Activated CD4-positive, alpha-beta T cell treated with anti-CD3 and anti-CD28 coated beads, Interleukin-2, amount 10 ng/mL, durations not matched to agents 7 days and 5 days (primary cell): ENCODE data around the gene RMI1. TPM values are rescaled to one million over a fixed set of nuclear protein-coding genes. Genes with fewer than 3 reads are reported as not detected.
"Not testable (repeated sequence)": the region's sequence is repeated elsewhere in the genome, so short reads cannot be mapped to it uniquely, and the experiment has no call there.

Experiments
- CTCF ChIA-PET: fragments of 350-600 bp; sonication (Branson Sonifier 250); formaldehyde crosslinking; loops from one replicate; lab custom pipeline; 2021; ENCODE audit warnings: antibody characterized with exemption; lab: Charles Lee
- POLR2A ChIA-PET: fragments of 350-600 bp; sonication (Branson Sonifier 250); formaldehyde crosslinking; loops from one replicate; lab custom pipeline; 2021; ENCODE audit warnings: antibody characterized with exemption; lab: Charles Lee
- DNase-seq: peaks from one replicate; pipeline ENCODE4 v3.0.0-alpha.2; 2020
- H3K27ac Mint-ChIP-seq: one replicate; pipeline ENCODE4 v1.8.0; 2021; ENCODE audit warnings: mild to moderate bottlenecking, moderate library complexity, mixed read lengths
- H3K27me3 Mint-ChIP-seq: one replicate; pipeline ENCODE4 v1.8.0; 2021; ENCODE audit warnings: mixed read lengths
- H3K36me3 Mint-ChIP-seq: one replicate; pipeline ENCODE4 v1.8.0; 2021; ENCODE audit warnings: low read depth, mixed read lengths
- H3K4me1 Mint-ChIP-seq: one replicate; pipeline ENCODE4 v1.8.0; 2021; ENCODE audit warnings: mixed read lengths
- H3K4me3 Mint-ChIP-seq: one replicate; pipeline ENCODE4 v1.8.0; 2021; ENCODE audit warnings: mild to moderate bottlenecking, moderate library complexity, mixed read lengths
- H3K9me3 Mint-ChIP-seq: one replicate; pipeline ENCODE4 v1.8.0; 2021; ENCODE audit warnings: mixed read lengths
- total RNA-seq, 2 experiments: library from RNA; stranded (reverse); gene quantifications; one replicate each; pipeline ENCODE4 v1.2.3, GENCODE V29; 2021

The RMI1 gene
- total RNA-seq = 10 to 100 TPM; 21.2 to 27.8 TPM

DNA sequence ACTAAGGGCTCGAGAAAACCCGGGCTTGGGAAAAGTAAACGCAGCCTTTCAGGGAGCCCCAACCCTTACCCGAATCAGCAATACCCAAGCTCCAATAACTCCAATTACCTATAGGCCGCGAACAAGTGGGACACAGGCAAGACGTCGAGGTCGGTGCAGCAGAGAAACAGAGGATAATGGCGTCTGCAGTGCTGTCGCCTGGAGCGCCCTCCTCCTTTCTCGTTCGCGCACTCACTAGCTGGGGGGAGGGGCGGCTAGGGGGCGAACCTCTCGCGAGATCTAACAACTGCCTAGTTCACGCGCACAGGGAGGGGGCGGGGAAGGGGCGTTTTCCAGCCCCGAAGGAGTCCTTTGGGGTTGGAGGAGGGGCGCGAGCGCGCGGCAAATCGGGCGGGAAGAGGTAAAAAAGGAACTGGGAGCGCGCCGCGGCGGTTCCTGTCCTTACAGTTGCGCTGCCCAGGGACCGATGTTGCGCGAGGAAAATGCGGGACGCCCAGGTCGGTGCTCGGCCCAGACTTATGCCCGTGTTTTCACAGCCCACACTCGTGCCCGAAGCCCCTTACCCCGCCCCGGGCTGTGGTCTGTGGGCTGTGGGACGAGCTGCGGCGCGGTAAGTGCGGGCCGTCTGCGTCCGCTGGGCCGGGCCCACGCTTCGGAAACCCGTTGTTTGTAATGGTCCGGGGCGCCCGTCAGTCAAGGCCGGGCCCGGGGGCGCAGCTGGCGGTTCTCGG, at the start of gene RMI1:
Gene RMI1, plus strand, starts transcription at position 411 of the 731 bp plus-strand sequence. CDS start 20,182 bp downstream, outside the sequence.
- Mint-ChIP-seq H3K4me1 (peaks cover 47% of the 10 kb centered on the region), H3K36me3 (peaks cover 48% of the 10 kb centered on the region), H3K27ac (peak within 1 kb of the TSS; percentile 98), H3K4me3 (peak within 1 kb of the TSS; percentile 93), H3K9me3 (no peaks in the 10 kb centered on the region), H3K27me3 (no peaks in the 10 kb centered on the region)
- peak; percentile 99 for DNase-seq
- ChIA-PET POLR2A (interaction anchor here (0.6 to 1.0 kb wide), 5 partner anchors 24 to 313 kb away, joined by 3 to 4 read pairs (median 3); a partner anchor contains a TSS), CTCF (interaction anchor here (0.6 to 1.9 kb wide), 8 partner anchors 16 to 401 kb away, joined by 3 to 8 read pairs (median 4); a partner anchor contains a TSS)

DNA sequence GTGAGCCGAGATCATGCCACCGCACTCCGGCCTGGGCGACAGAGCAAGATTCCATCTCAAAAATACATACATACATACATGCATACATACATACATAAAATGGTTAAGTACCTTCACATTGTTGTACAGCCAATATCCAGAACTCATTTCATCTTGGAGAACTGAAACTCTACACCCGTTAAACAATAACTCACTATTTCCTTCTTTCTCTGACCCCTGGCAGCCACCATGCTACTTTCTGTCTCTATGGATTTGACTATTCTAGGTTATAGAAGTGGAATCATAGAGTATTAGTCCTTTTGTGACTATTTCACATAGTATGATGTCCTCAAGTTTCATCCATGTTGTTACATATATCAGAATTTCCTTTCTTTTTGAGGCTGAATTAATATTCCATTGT, 49.7 kb upstream of the RMI1 start:
- POLR2A ChIA-PET = no interaction called here
- DNase-seq = no peak
- Mint-ChIP-seq H3K36me3 (no peaks in the 10 kb centered on the region), H3K27ac (no peak overlapping the region), H3K4me1 (peaks cover 12% of the 10 kb centered on the region), H3K9me3 (no peaks in the 10 kb centered on the region), H3K27me3 (no peaks in the 10 kb centered on the region), H3K4me3 (no peak overlapping the region)
- CTCF ChIA-PET = interaction anchor here (1.9 kb wide), 1 partner anchor 9 kb away, joined by 7 read pairs; the partner anchor contains the start of gene KIF27

DNA sequence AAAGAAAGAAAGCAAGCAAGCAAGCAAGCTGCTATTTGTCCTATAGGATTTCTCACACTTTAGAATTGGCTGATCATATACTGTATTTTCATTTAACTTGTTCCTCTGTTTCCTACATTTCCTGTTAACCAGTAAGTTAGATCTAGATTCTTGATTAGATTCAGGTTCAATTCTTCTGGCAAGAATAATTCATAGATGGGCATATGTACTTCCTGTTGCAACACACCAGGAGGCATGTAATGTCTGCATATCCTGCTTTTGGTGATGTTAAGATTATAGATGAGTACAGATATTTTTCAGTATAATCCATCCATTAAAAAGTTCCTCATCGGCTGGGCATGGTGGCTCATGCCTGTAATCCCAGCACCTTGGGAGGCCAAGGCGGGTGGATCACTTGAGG, 48.6 kb upstream of the RMI1 start:
- no peak for DNase-seq
- POLR2A ChIA-PET = no interaction called here
- Mint-ChIP-seq H3K27ac (no peak overlapping the region), H3K4me3 (no peak overlapping the region), H3K27me3 (no peaks in the 10 kb centered on the region), H3K4me1 (peaks cover 12% of the 10 kb centered on the region), H3K36me3 (no peaks in the 10 kb centered on the region), H3K9me3 (no peaks in the 10 kb centered on the region)
- CTCF ChIA-PET = interaction anchor here (1.2 kb wide), 1 partner anchor 11 kb away, joined by 4 read pairs; the partner anchor contains the start of gene KIF27

DNA sequence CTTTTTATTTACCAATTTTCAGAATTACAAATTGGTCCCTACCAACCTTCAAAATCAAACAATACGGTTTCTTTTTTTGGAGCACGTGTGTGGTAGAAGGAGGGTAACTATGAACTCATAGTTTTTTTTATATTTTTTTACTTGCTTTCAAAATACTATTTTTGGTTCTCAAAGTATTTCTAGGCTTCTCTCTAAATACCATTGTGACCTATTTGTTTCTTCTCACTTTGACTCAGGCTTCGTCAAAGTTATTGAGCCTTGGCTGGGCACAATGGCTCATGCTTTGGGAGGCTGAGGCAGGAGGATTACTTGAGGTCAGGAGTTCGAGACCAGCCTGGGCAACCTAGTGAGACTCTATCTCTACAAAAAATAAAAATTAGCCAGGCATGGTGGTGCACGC, 47.8 kb upstream of the RMI1 start:
- no peaks in the 10 kb centered on the region for H3K9me3 Mint-ChIP-seq
- H3K36me3 Mint-ChIP-seq = no peaks in the 10 kb centered on the region
- DNase-seq = no peak
- CTCF ChIA-PET = interaction anchor here (1.4 kb wide), 1 partner anchor 10 kb away, joined by 4 read pairs; no protein-coding TSS in a partner anchor
- H3K4me3 Mint-ChIP-seq = no peak overlapping the region
- H3K27me3 Mint-ChIP-seq = no peaks in the 10 kb centered on the region
- POLR2A ChIA-PET = no interaction called here
- peaks cover 12% of the 10 kb centered on the region for H3K4me1 Mint-ChIP-seq
- no peak overlapping the region for H3K27ac Mint-ChIP-seq

DNA sequence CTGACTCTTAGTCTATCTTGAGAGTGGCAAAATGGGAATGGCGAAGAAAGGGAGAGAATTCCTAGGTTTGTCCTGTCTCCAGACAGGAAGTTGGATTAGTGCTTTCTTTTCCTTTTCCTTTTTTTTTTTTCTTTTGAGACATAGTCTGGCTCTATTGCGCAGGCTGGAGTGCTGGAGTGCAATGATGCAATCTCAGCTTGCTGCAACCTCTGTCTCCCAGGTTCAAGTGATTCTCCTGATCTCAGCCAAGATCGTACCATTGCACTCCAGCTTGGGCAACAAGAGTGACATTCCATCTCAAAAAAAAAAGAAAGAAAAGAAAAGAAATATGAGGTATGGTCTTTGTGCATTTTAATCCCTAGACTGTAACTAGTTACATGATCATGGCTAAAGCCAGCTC, 46.8 kb upstream of the RMI1 start:
- ChIA-PET POLR2A (no interaction called here), CTCF (interaction anchor here (0.6 to 1.4 kb wide), 2 partner anchors 9 to 326 kb away, joined by 3 to 4 read pairs; no protein-coding TSS in a partner anchor)
- no peak overlapping the region for H3K27ac Mint-ChIP-seq
- no peaks in the 10 kb centered on the region for H3K9me3 Mint-ChIP-seq
- no peak overlapping the region for H3K4me3 Mint-ChIP-seq
- H3K36me3 Mint-ChIP-seq = no peaks in the 10 kb centered on the region
- no peak for DNase-seq
- no peaks in the 10 kb centered on the region for H3K27me3 Mint-ChIP-seq
- peaks cover 12% of the 10 kb centered on the region for H3K4me1 Mint-ChIP-seq

DNA sequence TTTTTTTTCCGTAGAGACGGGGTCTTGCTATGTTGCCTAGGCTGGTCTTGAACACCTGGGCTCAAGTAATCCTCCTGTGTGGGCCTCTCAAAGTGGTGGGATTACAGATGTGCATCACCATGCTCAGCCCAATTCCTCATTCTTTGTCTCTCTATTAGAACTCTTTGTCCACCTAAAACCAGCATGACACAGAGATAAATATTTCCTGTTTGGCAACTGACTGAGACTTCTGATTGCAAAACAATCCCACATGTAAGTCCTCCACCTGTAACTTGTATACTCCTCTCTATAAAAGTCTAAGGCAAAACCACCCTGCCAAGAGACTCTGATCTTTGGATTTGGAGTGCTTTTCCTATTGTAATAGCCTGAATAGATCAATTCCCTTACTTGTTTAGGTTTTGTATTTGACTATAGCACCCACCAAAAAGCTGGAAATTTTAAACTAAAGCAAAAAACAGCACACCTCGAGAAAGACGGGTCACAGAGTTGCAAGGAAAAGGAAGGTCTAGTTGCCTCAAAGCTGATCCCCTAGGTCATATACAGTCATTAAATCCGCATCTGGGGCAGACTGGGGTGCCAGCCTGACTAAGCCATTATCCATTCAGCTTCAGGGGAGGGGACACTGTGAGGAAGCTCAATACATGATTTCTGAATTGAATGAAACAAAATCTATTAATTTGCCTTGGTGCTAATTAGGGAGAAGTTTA, 45.9 kb upstream of the RMI1 start:
- no peak overlapping the region for H3K4me3 Mint-ChIP-seq
- H3K9me3 Mint-ChIP-seq = no peaks in the 10 kb centered on the region
- ChIA-PET POLR2A (no interaction called here), CTCF (interaction anchor here (1.1 kb wide), 1 partner anchor 22 kb away, joined by 4 read pairs; a partner anchor contains a TSS)
- DNase-seq = no peak
- H3K27me3 Mint-ChIP-seq = no peaks in the 10 kb centered on the region
- no peak overlapping the region for H3K27ac Mint-ChIP-seq
- peaks cover 12% of the 10 kb centered on the region for H3K4me1 Mint-ChIP-seq
- H3K36me3 Mint-ChIP-seq = peaks cover 3% of the 10 kb centered on the region

DNA sequence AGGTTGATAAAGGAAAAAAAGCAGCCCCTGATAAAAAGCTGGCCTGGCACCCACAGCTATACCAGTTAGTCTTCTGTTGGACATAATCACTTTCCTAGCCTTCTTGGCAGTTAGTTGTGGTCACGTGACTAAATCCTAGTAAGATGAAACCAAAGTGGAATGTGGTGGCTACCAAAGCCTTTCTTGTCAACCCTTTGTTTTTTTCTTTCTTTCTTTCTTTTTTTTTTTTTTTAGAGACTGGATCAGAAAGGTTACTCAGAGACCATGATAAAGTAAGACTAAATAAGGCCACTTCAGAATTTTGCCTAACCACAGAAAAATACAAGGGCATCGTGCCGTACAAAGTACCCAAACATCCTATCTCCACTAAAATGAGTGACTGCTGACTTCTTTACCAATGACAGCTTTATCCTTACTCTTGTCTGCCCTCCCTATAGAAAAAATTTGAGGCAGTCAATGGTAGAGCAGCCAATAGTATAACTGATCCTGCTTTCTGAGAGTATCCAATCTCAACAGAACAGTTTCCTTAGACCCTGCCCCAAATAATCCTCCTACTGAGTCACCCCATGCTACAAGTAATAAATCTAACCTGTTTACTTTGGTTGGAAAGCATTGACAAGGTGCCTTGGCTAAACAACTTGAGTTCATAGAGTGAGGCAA, 45.2 kb upstream of the RMI1 start:
- Mint-ChIP-seq H3K4me1 (peaks cover 12% of the 10 kb centered on the region), H3K36me3 (peaks cover 3% of the 10 kb centered on the region), H3K9me3 (no peaks in the 10 kb centered on the region), H3K27me3 (no peaks in the 10 kb centered on the region), H3K4me3 (no peak overlapping the region), H3K27ac (no peak overlapping the region)
- ChIA-PET POLR2A (no interaction called here), CTCF (interaction anchor here (1.1 kb wide), 1 partner anchor 21 kb away, joined by 4 read pairs; a partner anchor contains a TSS)
- no peak for DNase-seq

DNA sequence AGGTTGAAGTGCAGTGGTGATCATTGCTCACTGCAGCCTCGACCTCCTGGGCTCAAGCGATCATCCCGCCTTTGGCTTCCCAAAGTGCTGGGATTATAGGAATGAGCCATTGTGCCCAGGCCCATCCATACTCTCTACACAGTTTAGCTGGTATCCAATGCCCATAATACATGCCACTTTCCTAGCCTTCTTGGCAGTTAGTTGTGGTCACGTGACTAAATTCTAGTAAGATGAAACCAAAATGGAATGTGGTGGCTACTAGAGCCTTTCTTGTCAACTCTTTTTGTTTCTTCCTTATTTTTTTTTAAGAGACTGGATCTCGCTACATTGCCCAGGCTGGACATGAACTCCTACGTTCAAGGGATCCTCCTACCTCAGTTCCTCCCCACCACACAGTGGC, 44.1 kb upstream of the RMI1 start:
- DNase-seq = no peak
- Mint-ChIP-seq H3K9me3 (no peaks in the 10 kb centered on the region), H3K4me3 (no peak overlapping the region), H3K27ac (no peak overlapping the region), H3K27me3 (no peaks in the 10 kb centered on the region), H3K4me1 (peaks cover 9% of the 10 kb centered on the region), H3K36me3 (peaks cover 6% of the 10 kb centered on the region)
- POLR2A ChIA-PET = no interaction called here
- CTCF ChIA-PET = interaction anchor here (1.2 to 1.8 kb wide), 4 partner anchors 15 to 368 kb away, joined by 3 to 6 read pairs (median 4); partner anchors contain the start of gene KIF27

DNA sequence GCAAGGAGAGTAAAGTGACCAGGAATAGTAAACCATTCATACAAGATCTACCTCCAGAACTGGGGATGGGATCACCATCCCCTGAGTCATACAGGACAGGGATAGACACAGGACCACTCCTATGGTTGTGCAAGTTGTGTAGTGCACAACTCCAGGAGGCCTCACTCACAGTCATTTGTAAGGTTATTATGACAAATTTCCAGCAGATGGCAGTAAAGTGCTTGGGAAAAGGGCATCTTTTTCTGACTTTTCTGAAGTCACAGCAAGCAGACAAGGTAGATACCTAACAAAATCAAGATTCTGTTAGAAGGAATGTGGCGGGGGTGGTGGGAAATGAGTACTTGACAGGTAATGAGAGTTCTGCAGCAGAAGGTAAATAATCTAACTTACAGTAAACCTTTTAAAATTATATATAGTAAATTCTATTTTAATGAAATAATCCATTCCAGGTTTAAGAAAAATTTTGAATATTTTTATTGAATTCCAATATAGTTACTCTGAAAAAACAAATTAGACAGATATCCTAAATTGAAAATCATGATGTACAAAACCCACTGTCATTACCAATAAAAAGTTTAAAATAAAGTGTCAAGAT, 42.6 kb upstream of the RMI1 start:
- POLR2A ChIA-PET = no interaction called here
- Mint-ChIP-seq H3K27me3 (no peaks in the 10 kb centered on the region), H3K27ac (no peak overlapping the region), H3K9me3 (no peaks in the 10 kb centered on the region), H3K36me3 (peaks cover 13% of the 10 kb centered on the region), H3K4me3 (no peak overlapping the region), H3K4me1 (no peaks in the 10 kb centered on the region)
- CTCF ChIA-PET = interaction anchor here (0.5 to 1.8 kb wide), 7 partner anchors 10 to 390 kb away, joined by 3 to 6 read pairs (median 3); partner anchors contain the start of genes KIF27 and RMI1
- peak; percentile 55 for DNase-seq

DNA sequence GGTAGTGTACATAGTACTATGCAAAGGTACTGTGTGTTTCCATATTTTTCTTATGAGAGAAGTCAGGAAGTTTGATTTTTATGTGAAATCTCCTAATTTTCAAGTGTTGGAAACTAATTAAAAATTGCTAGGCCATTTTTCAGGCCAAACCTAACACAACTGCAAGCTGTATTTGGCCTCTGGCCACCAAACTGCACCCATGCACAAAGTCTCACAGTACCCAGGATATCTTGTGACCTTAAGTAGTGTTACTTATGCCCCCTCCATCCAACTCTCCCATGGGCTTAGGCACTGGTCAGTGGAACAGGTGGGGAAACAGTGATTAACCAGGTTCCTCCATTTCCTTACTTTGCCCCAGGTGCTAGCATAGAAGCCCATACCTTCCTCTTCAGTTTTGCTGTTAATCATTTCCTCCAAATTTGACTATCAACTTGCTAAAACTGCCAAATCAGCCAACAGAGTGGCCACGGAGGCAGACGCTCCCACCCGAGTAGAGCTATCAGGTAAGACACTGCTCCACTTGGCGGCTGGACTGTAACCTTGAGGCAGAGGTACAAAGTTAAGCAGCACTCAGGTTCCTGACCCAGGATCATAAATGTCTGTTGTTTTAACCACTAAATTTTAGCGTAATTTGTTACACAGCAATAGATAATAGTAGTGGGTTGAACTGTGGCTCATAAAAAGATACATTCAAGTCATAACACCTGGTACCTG, 39.9 kb upstream of the RMI1 start:
- no peaks in the 10 kb centered on the region for H3K27me3 Mint-ChIP-seq
- no peak for DNase-seq
- no peaks in the 10 kb centered on the region for H3K4me1 Mint-ChIP-seq
- H3K36me3 Mint-ChIP-seq = peaks cover 21% of the 10 kb centered on the region
- H3K27ac Mint-ChIP-seq = no peak overlapping the region
- H3K9me3 Mint-ChIP-seq = no peaks in the 10 kb centered on the region
- POLR2A ChIA-PET = interaction anchor here (0.5 to 0.6 kb wide), 2 partner anchors 459 to 573 kb away, joined by 3 to 4 read pairs; no protein-coding TSS in a partner anchor
- H3K4me3 Mint-ChIP-seq = no peak overlapping the region
- CTCF ChIA-PET = interaction anchor here (1.7 kb wide), 1 partner anchor 11 kb away, joined by 6 read pairs; no protein-coding TSS in a partner anchor

DNA sequence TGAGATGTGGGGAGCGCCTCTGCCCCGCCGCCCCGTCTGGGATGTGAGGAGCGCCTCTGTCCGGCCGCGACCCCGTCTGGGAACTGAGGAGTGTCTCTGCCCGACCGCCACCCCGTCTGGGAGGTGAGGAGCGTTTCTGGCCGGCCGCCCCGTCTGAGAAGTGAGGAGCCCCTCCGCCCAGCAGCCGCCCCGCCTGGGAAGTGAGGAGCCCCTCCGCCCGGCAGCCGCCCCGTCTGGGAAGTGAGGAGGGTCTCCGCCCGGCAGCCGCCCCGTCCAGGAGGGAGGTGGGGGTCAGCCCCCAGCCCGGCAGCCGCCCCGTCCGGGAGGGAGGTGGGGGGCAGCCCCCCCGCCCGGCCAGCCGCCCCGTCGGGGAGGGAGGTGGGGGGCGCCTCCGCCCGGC, 32.5 kb upstream of the RMI1 start:
- H3K36me3 Mint-ChIP-seq = peaks cover 11% of the 10 kb centered on the region
- DNase-seq, POLR2A ChIA-PET, H3K27me3 Mint-ChIP-seq, H3K4me3 Mint-ChIP-seq, H3K9me3 Mint-ChIP-seq, H3K27ac Mint-ChIP-seq, H3K4me1 Mint-ChIP-seq: not testable (repeated sequence)
- CTCF ChIA-PET = interaction anchor here (1.4 kb wide), 1 partner anchor 313 kb away, joined by 3 read pairs; no protein-coding TSS in a partner anchor
